Measurements from ENCODE around the gene MRPL46. TPM values are rescaled to one million over a fixed set of nuclear protein-coding genes. Genes with fewer than 3 reads are reported as not detected.

The MRPL46 gene
- total RNA-seq, 1 experiment from 2014 or later: 32.7 TPM

- Histone ChIP-seq H4K20me1 (ENCODE audit: insufficient read depth) (no peaks in the 10 kb centered on the region), H3K9me3 (ENCODE audit: insufficient read depth, low read depth) (no peaks in the 10 kb centered on the region), H3K9me2 (ENCODE audit: insufficient read depth) (no peaks in the 10 kb centered on the region), H3K4me3 (no peak overlapping the region), H3F3A (ENCODE audit: insufficient read depth, low read depth) (no peaks in the 10 kb centered on the region), H3K27ac (no peak overlapping the region), H3K27me3 (ENCODE audit: insufficient read depth, low read depth) (peaks cover 5% of the 10 kb centered on the region; the same call in 1 of the 2 replicates), H3K4me2 (no peak overlapping the region), H3K36me3 (ENCODE audit: low read depth) (no peaks in the 10 kb centered on the region), H2AFZ (no peak overlapping the region), H3K4me1 (replicated peaks; ENCODE audit: insufficient read depth) (no peaks in the 10 kb centered on the region), H3K79me2 (ENCODE audit: low read depth) (no peaks in the 10 kb centered on the region)
- BruUV-seq (replicated peaks): no TSS peak
- POLR2A ChIA-PET (ENCODE audit: unreplicated experiment): no interaction called here
- DNase-seq: no peak
- TF ChIP-seq CTCF (conservative IDR thresholded peaks at IDR 0.05) (no peak), EZH2 (IDR thresholded peaks at IDR 0.05; ENCODE audit: low read depth) (no peak)
- CTCF ChIA-PET: no interaction called here
- intact Hi-C loops (cut with micrococcal nuclease; ENCODE audit: unreplicated experiment): no loop called here
These were observed 17.6 kb upstream of the MRPL46 start for GRCh38 chr15:88484682-88485331.

GRCh38 chr15:88482263-88482662, 15.1 kb upstream of the MRPL46 start:
- H4K20me1 ChIP-seq (ENCODE audit: insufficient read depth): no peaks in the 10 kb centered on the region
- no peak overlapping the region for H3K27ac ChIP-seq
- intact Hi-C loops (cut with micrococcal nuclease; ENCODE audit: unreplicated experiment): no loop called here
- no peaks in the 10 kb centered on the region for H3K36me3 ChIP-seq (ENCODE audit: low read depth)
- POLR2A ChIA-PET (ENCODE audit: unreplicated experiment): no interaction called here
- H3K4me1 ChIP-seq (replicated peaks; ENCODE audit: insufficient read depth): no peaks in the 10 kb centered on the region
- TF ChIP-seq EZH2 (IDR thresholded peaks at IDR 0.05; ENCODE audit: low read depth): no peak
- no peak for TF ChIP-seq CTCF (conservative IDR thresholded peaks at IDR 0.05)
- BruUV-seq (replicated peaks): no TSS peak
- no peak overlapping the region for H3K4me3 ChIP-seq
- H3K27me3 ChIP-seq (ENCODE audit: insufficient read depth, low read depth): peaks cover 3% of the 10 kb centered on the region; the same call in 1 of the 2 replicates
- CTCF ChIA-PET: no interaction called here
- H3K9me2 ChIP-seq (ENCODE audit: insufficient read depth): no peaks in the 10 kb centered on the region
- no peak overlapping the region for H3K4me2 ChIP-seq
- H3K9me3 ChIP-seq (ENCODE audit: insufficient read depth, low read depth): no peaks in the 10 kb centered on the region
- no peak for DNase-seq
- H3K79me2 ChIP-seq (ENCODE audit: low read depth): no peaks in the 10 kb centered on the region
- H2AFZ ChIP-seq: no peak overlapping the region
- no peaks in the 10 kb centered on the region for H3F3A ChIP-seq (ENCODE audit: insufficient read depth, low read depth)

GRCh38 chr15:88480981-88481380, 13.8 kb upstream of the MRPL46 start:
- no peaks in the 10 kb centered on the region for H3K4me1 ChIP-seq (replicated peaks; ENCODE audit: insufficient read depth)
- intact Hi-C loops (cut with micrococcal nuclease; ENCODE audit: unreplicated experiment): no loop called here

More at GRCh38 chr15:88480981-88481380, 13.8 kb upstream of the MRPL46 start:
- Histone ChIP-seq H3K36me3 (ENCODE audit: low read depth) (peaks cover 4% of the 10 kb centered on the region; the same call in 1 of the 2 replicates), H3K27me3 (ENCODE audit: insufficient read depth, low read depth) (no peaks in the 10 kb centered on the region), H3K4me2 (no peak overlapping the region), H3K27ac (no peak overlapping the region), H4K20me1 (ENCODE audit: insufficient read depth) (no peaks in the 10 kb centered on the region; the same call in 1 of the 2 replicates), H3K9me2 (ENCODE audit: insufficient read depth) (no peaks in the 10 kb centered on the region), H2AFZ (no peak overlapping the region), H3F3A (ENCODE audit: insufficient read depth, low read depth) (no peaks in the 10 kb centered on the region), H3K79me2 (ENCODE audit: low read depth) (no peaks in the 10 kb centered on the region), H3K4me3 (no peak overlapping the region), H3K9me3 (ENCODE audit: insufficient read depth, low read depth) (no peaks in the 10 kb centered on the region)
- CTCF ChIA-PET: no interaction called here
- POLR2A ChIA-PET (ENCODE audit: unreplicated experiment): no interaction called here
- no peak for DNase-seq
- TF ChIP-seq CTCF (conservative IDR thresholded peaks at IDR 0.05) (no peak), EZH2 (IDR thresholded peaks at IDR 0.05; ENCODE audit: low read depth) (no peak)
- BruUV-seq (replicated peaks): no TSS peak

All from PC-9 (cell line).